ENCODE measurements around the gene STK4.
"Not testable (repeated sequence)": the region's sequence is repeated elsewhere in the genome, so short reads cannot be mapped to it uniquely, and the experiment has no call there.

The STK4 gene

DNA sequence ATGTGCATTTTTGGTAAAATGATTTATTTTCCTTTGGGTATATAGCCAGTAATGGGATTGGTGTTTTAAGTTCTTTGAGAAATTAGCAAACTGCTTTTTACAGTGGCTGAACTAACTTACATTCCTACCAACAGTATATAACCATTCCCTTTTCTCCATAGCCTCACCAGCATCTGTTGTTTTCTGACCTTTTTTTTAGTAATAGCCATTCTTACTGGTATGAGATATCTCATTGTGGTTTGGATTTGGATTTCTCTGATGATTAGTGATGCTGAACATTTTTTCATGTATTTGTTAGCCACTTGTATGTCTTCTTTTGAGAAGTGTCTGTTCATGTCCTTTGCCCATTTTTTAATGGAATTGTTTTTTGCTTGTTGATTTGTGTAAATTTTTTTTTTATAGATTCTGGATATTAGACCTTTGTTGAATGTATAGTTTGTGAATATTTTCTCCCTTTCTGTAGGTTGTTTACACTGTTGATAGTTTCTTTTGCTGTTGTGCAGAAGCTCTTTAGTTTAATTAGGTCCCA, 42.3 kb downstream of the STK4 start:
- Histone ChIP-seq H3K4me1 (ENCODE audit: insufficient read depth, insufficient read length) (no peaks in the 10 kb centered on the region), H3K27me3 (ENCODE audit: insufficient read depth, insufficient read length) (no peaks in the 10 kb centered on the region), H3K9ac (ENCODE audit: insufficient read length, low read depth) (no peak overlapping the region), H3K36me3 (ENCODE audit: insufficient read depth, insufficient read length, low read length) (peaks cover 15% of the 10 kb centered on the region), H3K4me3 (ENCODE audit: insufficient read length, low read depth) (no peak overlapping the region), H3K9me3 (ENCODE audit: insufficient read depth, low read length) (no peaks in the 10 kb centered on the region)
- TF ChIP-seq SUZ12 (IDR thresholded peaks at IDR 0.05; ENCODE audit: extremely low read depth, insufficient read depth, insufficient read length) (no peak), ZNF274 (IDR thresholded peaks at IDR 0.05; ENCODE audit: low read depth, low read length) (no peak), YY1 (IDR thresholded peaks at IDR 0.05; ENCODE audit: insufficient read depth, insufficient read length) (no peak)
- no peak for DNase-seq (ENCODE audit: low read depth, low spot score)

DNA sequence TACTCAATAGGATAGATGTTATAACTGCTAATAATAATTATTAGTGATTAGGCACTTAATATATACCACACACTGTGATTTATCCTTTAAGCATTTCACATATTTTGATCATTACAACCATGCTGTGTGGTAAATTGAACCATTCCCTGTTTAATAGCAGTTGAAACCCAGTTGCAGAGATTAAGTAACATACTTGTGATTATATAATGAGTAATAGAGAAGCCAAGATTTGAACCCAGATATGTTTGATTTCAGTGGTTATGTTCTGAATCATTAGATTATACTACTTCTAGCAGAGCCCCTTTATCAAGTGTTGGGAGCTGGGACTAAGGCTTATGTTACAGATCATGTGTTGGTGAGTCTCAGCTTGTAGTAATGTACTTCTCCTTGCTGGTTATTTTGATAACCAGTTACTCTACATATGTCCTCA, 44.1 kb downstream of the STK4 start:
- TF ChIP-seq YY1 (IDR thresholded peaks at IDR 0.05; ENCODE audit: insufficient read depth, insufficient read length) (no peak), SUZ12 (IDR thresholded peaks at IDR 0.05; ENCODE audit: extremely low read depth, insufficient read depth, insufficient read length) (no peak), ZNF274 (IDR thresholded peaks at IDR 0.05; ENCODE audit: low read depth, low read length) (no peak)
- Histone ChIP-seq H3K27me3 (ENCODE audit: insufficient read depth, insufficient read length) (no peaks in the 10 kb centered on the region), H3K4me3 (ENCODE audit: insufficient read length, low read depth) (no peak overlapping the region), H3K9ac (ENCODE audit: insufficient read length, low read depth) (no peak overlapping the region), H3K36me3 (ENCODE audit: insufficient read depth, insufficient read length, low read length) (peaks cover 15% of the 10 kb centered on the region), H3K9me3 (ENCODE audit: insufficient read depth, low read length) (no peaks in the 10 kb centered on the region), H3K4me1 (ENCODE audit: insufficient read depth, insufficient read length) (no peaks in the 10 kb centered on the region)
- DNase-seq (ENCODE audit: low read depth, low spot score) = no peak

DNA sequence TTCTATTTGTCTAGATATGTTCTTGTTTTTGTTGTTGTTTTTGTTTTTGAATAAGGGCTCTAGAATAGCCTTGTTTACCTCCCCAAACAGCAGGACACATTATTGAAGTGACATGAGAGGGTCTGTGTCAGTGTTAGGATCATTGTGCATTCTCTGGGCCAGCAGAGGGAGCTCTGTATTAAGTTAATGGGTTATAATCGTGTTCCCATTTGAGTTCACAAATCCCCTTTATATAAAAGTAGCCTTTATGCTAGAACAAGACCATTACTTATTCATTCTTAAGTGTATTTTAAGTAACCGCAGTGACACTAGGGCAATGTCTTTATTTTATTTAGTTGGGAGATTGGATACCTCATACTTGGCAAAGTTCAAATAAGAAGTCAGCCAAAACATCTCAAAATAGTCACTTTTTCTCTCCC, 44.8 kb downstream of the STK4 start:
- H3K27me3 ChIP-seq (ENCODE audit: insufficient read depth, insufficient read length) = no peaks in the 10 kb centered on the region

DNA sequence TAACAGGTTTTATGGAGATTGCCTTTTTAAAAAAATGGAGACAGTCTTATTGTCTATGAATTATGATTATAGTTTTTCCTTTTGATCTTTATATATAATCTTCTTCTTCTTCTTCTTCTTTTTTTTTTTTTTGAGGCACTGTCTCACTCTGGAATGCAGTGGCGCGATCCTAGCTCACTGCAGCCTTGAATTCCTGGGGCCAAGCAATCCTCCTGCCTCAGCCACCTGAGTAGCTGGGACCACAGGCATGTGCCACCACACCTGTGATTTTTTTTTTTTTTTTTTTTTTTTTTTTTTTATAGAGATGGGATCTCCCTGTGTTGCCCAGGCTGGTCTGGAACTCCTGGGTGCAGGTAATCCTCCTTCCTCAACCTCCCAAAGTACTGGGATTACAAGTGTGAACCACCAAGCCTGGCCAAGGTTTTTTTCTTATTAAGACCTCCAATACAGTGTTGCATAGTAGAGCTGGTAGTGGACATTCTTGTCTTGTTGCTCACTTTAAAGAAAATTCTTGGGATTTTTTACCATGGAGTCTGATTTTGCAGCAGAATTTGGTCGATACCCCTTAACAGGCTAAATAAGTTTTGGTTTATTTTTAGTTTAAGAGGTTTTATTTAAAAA, 46.5 kb downstream of the STK4 start:
- TF ChIP-seq ZNF274 (IDR thresholded peaks at IDR 0.05; ENCODE audit: low read depth, low read length) = no peak
- TF ChIP-seq SUZ12 (IDR thresholded peaks at IDR 0.05; ENCODE audit: extremely low read depth, insufficient read depth, insufficient read length) = no peak
- TF ChIP-seq YY1 (IDR thresholded peaks at IDR 0.05; ENCODE audit: insufficient read depth, insufficient read length) = no peak
- Histone ChIP-seq H3K9me3 (ENCODE audit: insufficient read depth, low read length) (no peaks in the 10 kb centered on the region), H3K9ac (ENCODE audit: insufficient read length, low read depth) (no peak overlapping the region), H3K4me3 (ENCODE audit: insufficient read length, low read depth) (no peak overlapping the region), H3K4me1 (ENCODE audit: insufficient read depth, insufficient read length) (no peaks in the 10 kb centered on the region), H3K36me3 (ENCODE audit: insufficient read depth, insufficient read length, low read length) (peaks cover 8% of the 10 kb centered on the region), H3K27me3 (ENCODE audit: insufficient read depth, insufficient read length) (no peaks in the 10 kb centered on the region)
- no peak for DNase-seq (ENCODE audit: low read depth, low spot score)

More for the DNA sequence above, 44.8 kb downstream of the STK4 start:
- no peak overlapping the region for H3K9ac ChIP-seq (ENCODE audit: insufficient read length, low read depth)
- DNase-seq (ENCODE audit: low read depth, low spot score) = peak; percentile 35
- no peaks in the 10 kb centered on the region for H3K9me3 ChIP-seq (ENCODE audit: insufficient read depth, low read length)
- no peak overlapping the region for H3K4me3 ChIP-seq (ENCODE audit: insufficient read length, low read depth)
- no peak for TF ChIP-seq ZNF274 (IDR thresholded peaks at IDR 0.05; ENCODE audit: low read depth, low read length)
- TF ChIP-seq SUZ12 (IDR thresholded peaks at IDR 0.05; ENCODE audit: extremely low read depth, insufficient read depth, insufficient read length) = no peak
- no peak for TF ChIP-seq YY1 (IDR thresholded peaks at IDR 0.05; ENCODE audit: insufficient read depth, insufficient read length)
- peaks cover 15% of the 10 kb centered on the region for H3K36me3 ChIP-seq (ENCODE audit: insufficient read depth, insufficient read length, low read length)
- no peaks in the 10 kb centered on the region for H3K4me1 ChIP-seq (ENCODE audit: insufficient read depth, insufficient read length)

DNA sequence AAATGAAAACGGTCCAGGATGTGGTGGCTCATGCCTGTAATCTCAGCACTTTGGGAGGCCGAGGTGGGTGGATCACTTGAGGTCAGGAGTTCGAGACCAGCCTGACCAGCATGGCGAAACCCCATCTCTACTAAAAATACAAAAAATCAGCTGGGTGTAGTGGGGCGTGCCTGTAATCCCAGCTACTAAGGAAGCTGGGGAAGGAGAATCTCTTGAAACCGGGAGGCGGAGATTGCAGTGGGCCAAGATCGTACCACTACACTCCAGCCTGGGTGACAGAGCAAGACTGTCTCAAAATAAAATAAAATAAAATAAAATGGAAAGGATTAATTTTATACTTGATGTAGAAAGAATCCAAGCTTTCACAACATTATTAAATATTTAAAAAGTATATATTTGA, 47.8 kb downstream of the STK4 start:
- peaks cover 11% of the 10 kb centered on the region for H3K36me3 ChIP-seq (ENCODE audit: insufficient read depth, insufficient read length, low read length)
- DNase-seq (ENCODE audit: low read depth, low spot score); H3K9me3 ChIP-seq (ENCODE audit: insufficient read depth, low read length); H3K4me3 ChIP-seq (ENCODE audit: insufficient read length, low read depth); H3K4me1 ChIP-seq (ENCODE audit: insufficient read depth, insufficient read length); H3K9ac ChIP-seq (ENCODE audit: insufficient read length, low read depth); H3K27me3 ChIP-seq (ENCODE audit: insufficient read depth, insufficient read length): not testable (repeated sequence)

DNA sequence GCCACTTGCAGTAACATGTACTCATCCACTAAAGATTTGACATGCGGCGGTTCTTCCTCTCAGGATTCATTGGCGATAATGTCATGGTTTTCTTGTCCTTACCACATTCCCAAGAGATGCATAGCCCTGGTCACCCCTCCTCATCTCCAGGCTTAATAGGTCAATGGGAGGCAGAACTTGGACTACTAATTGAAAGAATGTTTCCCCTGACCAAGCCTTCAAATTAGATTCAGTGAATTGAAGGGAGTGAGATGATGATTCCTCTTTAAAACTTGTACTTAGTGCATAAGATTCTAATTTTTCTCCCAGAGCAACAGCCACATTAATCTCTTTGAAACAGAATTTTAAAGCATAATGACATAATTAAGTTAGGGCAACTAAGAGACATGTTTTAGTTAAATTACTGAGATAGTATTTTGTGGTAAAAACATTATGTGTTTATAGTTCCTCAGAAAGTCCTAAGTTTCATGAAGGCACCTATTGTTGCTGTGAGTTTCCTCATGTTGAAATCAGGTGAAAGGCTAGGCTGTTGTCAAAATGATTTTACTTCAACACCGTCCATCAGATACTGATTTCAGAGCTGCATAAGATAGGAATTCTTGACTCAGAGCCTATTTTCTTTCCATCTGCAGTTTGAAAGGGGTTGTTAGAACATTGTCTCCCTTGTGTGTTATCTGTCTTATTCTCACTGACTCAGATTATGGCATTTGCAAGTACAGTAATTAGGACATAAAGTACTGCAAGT, 48.5 kb downstream of the STK4 start:
- H3K36me3 ChIP-seq (ENCODE audit: insufficient read depth, insufficient read length, low read length) = peaks cover 11% of the 10 kb centered on the region
- no peak overlapping the region for H3K4me3 ChIP-seq (ENCODE audit: insufficient read length, low read depth)
- H3K4me1 ChIP-seq (ENCODE audit: insufficient read depth, insufficient read length) = no peaks in the 10 kb centered on the region

DNA sequence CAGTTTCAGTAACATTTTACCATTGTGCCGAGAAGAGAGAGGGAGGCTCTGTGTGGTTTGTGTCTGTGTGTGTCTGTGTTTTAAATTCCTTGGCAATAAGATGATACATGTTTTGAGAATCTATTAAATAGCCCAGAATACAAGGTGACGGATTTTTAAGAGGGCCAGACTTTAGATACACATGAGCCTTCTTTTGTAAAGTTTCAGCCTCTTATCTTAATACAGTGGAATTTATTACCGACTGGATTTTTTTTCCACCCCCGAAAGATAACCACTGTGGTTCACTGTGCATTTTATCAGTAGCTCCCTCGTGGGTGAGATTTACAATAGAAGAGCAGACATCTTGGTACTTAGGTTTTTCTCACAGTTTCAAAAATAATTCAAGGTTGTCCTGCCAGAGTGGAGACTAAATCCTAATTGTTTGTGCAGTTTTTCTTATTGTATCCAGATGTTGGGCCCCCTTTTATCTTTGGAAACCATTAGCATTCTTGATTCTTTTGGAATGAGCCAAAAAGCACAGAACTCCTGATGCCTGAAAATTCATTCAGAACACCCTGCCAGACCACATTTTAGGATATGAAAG, 49.9 kb downstream of the STK4 start:
- DNase-seq (ENCODE audit: low read depth, low spot score) = no peak
- Histone ChIP-seq H3K27me3 (ENCODE audit: insufficient read depth, insufficient read length) (no peaks in the 10 kb centered on the region), H3K9me3 (ENCODE audit: insufficient read depth, low read length) (no peaks in the 10 kb centered on the region), H3K9ac (ENCODE audit: insufficient read length, low read depth) (no peak overlapping the region), H3K4me1 (ENCODE audit: insufficient read depth, insufficient read length) (no peaks in the 10 kb centered on the region), H3K4me3 (ENCODE audit: insufficient read length, low read depth) (no peak overlapping the region), H3K36me3 (ENCODE audit: insufficient read depth, insufficient read length, low read length) (peaks cover 11% of the 10 kb centered on the region)
- no peak for TF ChIP-seq SUZ12 (IDR thresholded peaks at IDR 0.05; ENCODE audit: extremely low read depth, insufficient read depth, insufficient read length)

More for the DNA sequence above, 48.5 kb downstream of the STK4 start:
- no peak for TF ChIP-seq ZNF274 (IDR thresholded peaks at IDR 0.05; ENCODE audit: low read depth, low read length)
- no peak for TF ChIP-seq YY1 (IDR thresholded peaks at IDR 0.05; ENCODE audit: insufficient read depth, insufficient read length)
- Histone ChIP-seq H3K27me3 (ENCODE audit: insufficient read depth, insufficient read length) (no peaks in the 10 kb centered on the region), H3K9me3 (ENCODE audit: insufficient read depth, low read length) (no peaks in the 10 kb centered on the region), H3K9ac (ENCODE audit: insufficient read length, low read depth) (no peak overlapping the region)
- no peak for DNase-seq (ENCODE audit: low read depth, low spot score)

Measured in NT2/D1 (cell line).